ENCODE data around the gene PEX26. TPM values are rescaled to one million over a fixed set of nuclear protein-coding genes. Genes with fewer than 3 reads are reported as not detected.

Gene PEX26
- total and polyA plus RNA-seq, 2 of the 13 experiments (the other 11 are each of a cell fraction or from before 2014, with no cell fraction given) = 10.6 to 25.1 TPM

- TF ChIP-seq ZUFSP (CRISPR knock-in tag; IDR thresholded peaks at IDR 0.05; ENCODE audit: borderline replicate concordance) = no peak
- no peak for TF ChIP-seq MEIS2 (CRISPR knock-in tag; IDR thresholded peaks at IDR 0.05)
- TF ChIP-seq CERS6 (CRISPR knock-in tag; IDR thresholded peaks at IDR 0.05) = no peak
- no peak for TF ChIP-seq ZBTB39 (CRISPR knock-in tag; IDR thresholded peaks at IDR 0.05)
- TF ChIP-seq KLF6 (CRISPR knock-in tag; IDR thresholded peaks at IDR 0.05) = no peak
- TF ChIP-seq RBAK (CRISPR knock-in tag; IDR thresholded peaks at IDR 0.05) = no peak
- TF ChIP-seq ARNT (IDR thresholded peaks at IDR 0.05) = no peak
- no peak for TF ChIP-seq NFIC (IDR thresholded peaks at IDR 0.05; ENCODE audit: low read length)
Observed at GRCh38 chr22:18093661-18094060, 15.9 kb downstream of the PEX26 start (continued).

- DNase-seq (ENCODE audit: low spot score) (no peak), FAIRE-seq (no peak), ATAC-seq (no peak)
- ChIA-PET POLR2A (no interaction called here), CTCF (ENCODE audit: low intra/inter-chr PET ratio, low total read pairs) (no interaction called here)
- Histone ChIP-seq H4K20me1 (ENCODE audit: insufficient read depth, low read length) (no peaks in the 10 kb centered on the region), H3K36me3 (replicated peaks in 1 of 2; ENCODE audit: control insufficient read depth in 1 of 2, insufficient read depth in 2 of 2, low read length in 2 of 2) (no peaks in the 10 kb centered on the region), H3K4me2 (ENCODE audit: low read depth, low read length) (no peak overlapping the region), H2AFZ (ENCODE audit: low read length) (no peak overlapping the region), H3K27ac (ENCODE audit: extremely low read length, insufficient read depth, low read length) (no peak overlapping the region), H3K27me3 (ENCODE audit: control insufficient read depth in 1 of 2, insufficient read depth in 2 of 2, low read length in 2 of 2) (no peaks in the 10 kb centered on the region; a peak in 1 of 5 replicates), H3K79me2 (ENCODE audit: insufficient read depth, low read length) (no peaks in the 10 kb centered on the region), H3K9ac (ENCODE audit: insufficient read depth, low read depth, low read length) (no peak overlapping the region), H3K9me3 (ENCODE audit: low read length) (no peaks in the 10 kb centered on the region), H3K4me1 (ENCODE audit: insufficient read depth, low read length) (peaks cover 21% of the 10 kb centered on the region), H3K4me3 (replicated peaks in 1 of 3; ENCODE audit: insufficient read depth in 1 of 3, low read depth in 2 of 3, low read length in 3 of 3) (no peak overlapping the region)
- in situ Hi-C loops (cut with HindIII; ENCODE audit: extremely low pct_ligation_motif_present, low pct_unique_long_range_greater_than_20kb) (no loop called here), intact Hi-C loops (cut with micrococcal nuclease; ENCODE audit: unreplicated experiment) (no loop called here)
- WGBS (ENCODE audit: low lambda C conversion rate) = 99% methylated on average over 7 of the region's 8 CpGs
- no TSS peak for BruUV-seq (replicated peaks)
- TF ChIP-seq ZNF343 (CRISPR knock-in tag; IDR thresholded peaks at IDR 0.05) (no peak), ZBTB7A (CRISPR knock-in tag; IDR thresholded peaks at IDR 0.05) (no peak), ZNF30 (CRISPR knock-in tag; IDR thresholded peaks at IDR 0.05) (no peak), PATZ1 (CRISPR knock-in tag; IDR thresholded peaks at IDR 0.05) (no peak), ZNF556 (CRISPR knock-in tag; IDR thresholded peaks at IDR 0.05; ENCODE audit: borderline replicate concordance) (no peak), SRF (IDR thresholded peaks at IDR 0.05; ENCODE audit: low read depth, low read length) (no peak), TOE1 (CRISPR knock-in tag; IDR thresholded peaks at IDR 0.05) (no peak), CREB1 (IDR thresholded peaks at IDR 0.05) (no peak), CREB1 (CRISPR knock-in tag; IDR thresholded peaks at IDR 0.05) (no peak)
Observed at GRCh38 chr22:18095101-18095805, 17.5 kb downstream of the PEX26 start.
